Activated CD4-positive, alpha-beta T cell treated with anti-CD3 and anti-CD28 coated beads, Interleukin-2, amount 50 U/mL, for 1 hour (primary cell): ENCODE results near the gene GALNT5.
"Not testable (repeated sequence)": the region's sequence is repeated elsewhere in the genome, so short reads cannot be mapped to it uniquely, and the experiment has no call there.

Source experiments
- DNase-seq: peaks from one replicate; pipeline ENCODE4 v3.0.0-alpha.2; 2020

GALNT5 gene, protein sequence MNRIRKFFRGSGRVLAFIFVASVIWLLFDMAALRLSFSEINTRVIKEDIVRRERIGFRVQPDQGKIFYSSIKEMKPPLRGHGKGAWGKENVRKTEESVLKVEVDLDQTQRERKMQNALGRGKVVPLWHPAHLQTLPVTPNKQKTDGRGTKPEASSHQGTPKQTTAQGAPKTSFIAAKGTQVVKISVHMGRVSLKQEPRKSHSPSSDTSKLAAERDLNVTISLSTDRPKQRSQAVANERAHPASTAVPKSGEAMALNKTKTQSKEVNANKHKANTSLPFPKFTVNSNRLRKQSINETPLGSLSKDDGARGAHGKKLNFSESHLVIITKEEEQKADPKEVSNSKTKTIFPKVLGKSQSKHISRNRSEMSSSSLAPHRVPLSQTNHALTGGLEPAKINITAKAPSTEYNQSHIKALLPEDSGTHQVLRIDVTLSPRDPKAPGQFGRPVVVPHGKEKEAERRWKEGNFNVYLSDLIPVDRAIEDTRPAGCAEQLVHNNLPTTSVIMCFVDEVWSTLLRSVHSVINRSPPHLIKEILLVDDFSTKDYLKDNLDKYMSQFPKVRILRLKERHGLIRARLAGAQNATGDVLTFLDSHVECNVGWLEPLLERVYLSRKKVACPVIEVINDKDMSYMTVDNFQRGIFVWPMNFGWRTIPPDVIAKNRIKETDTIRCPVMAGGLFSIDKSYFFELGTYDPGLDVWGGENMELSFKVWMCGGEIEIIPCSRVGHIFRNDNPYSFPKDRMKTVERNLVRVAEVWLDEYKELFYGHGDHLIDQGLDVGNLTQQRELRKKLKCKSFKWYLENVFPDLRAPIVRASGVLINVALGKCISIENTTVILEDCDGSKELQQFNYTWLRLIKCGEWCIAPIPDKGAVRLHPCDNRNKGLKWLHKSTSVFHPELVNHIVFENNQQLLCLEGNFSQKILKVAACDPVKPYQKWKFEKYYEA

DNA sequence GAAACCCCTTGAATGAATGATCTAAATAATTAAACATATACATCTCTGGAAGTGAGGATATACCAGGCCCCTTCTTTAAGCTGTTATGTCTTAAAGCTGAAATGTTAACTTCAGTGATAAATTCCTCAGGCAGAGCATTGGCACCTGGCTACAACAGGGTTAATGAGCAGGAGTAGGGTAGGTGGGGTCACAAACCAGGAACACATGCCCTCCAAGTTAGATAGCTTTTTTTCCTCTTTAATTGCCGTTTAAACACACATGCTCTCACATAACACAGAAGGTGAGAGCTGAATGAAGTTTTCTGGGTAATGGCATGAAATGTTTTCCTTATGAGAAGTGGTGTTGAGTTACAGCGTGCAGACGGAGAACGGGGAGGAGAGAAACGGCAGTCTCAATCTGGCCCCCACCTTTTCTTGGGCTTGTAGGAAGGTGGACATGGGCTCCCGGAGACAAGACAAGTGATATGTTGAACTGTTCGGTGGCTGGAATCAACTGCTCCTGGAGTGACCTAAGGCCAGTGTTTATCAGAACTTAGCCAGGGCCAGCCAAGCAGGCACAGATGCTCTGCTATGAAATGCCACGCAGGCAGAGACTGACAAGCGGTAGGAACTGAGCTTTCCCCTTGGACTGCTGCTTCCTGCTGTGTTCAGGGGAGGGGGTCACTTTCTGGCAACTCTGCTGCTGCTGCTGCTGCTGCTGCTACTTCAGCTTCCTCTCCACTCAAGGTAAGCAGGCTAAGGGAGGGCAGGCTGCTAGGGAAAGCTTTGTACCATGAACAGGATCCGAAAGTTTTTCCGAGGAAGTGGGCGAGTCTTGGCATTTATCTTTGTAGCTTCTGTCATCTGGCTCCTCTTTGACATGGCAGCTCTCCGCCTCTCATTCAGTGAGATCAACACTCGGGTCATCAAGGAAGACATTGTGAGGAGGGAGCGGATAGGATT, at the start of gene GALNT5:
TSS of gene GALNT5 (plus strand) at position 394 of the 941 bp plus-strand sequence. CDS start at position 772, 378 bp downstream.
- no peak for DNase-seq

DNA sequence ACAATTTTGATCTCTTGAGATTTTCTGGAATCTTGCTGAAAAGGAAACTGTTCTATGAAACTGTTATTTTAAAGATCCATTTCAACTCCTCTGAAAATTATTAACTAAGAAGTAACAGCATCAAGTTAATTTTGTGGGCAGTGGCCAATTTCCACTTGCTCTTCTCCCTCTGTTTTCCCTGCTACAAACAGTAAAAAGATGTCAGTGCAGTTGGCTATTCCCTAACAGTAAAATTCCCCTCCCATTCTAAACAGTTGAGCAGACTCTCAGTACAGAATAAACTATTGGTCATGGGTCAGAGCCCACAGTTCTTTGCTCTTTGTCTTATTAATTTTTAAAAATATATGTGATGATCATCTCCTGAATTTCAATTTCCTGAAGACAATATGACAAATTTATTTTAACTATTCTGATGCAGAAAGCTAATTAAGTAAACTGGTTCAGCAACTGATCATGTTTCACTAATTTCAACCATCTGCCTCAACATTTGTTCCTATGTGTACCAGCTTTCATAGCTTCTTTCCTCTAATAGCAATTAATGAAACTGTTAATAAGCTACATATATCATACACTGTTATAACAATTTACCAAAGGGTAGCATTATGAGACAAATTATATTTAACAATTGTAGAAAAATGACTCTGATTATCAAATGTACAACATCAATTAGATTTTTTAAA, 41.1 kb upstream of the GALNT5 start:
- DNase-seq: no peak

DNA sequence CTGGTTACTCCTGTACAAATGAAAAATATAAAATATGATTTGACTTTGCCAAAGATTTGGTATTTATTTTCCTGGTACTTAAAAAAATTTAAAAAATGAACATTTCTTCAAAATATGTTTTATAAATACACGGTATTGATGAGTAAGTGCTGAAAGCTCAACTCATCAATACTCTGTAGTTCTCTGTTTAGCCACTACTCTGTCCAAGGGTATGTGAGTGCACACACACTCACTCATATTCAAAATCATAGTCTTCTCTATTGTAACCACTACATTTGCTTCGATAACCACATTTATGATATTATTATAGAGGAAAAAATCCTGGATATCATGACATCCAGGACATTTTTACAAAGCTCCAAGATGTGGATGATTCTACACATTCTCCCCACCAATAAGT, 40.1 kb upstream of the GALNT5 start:
- DNase-seq: no peak

DNA sequence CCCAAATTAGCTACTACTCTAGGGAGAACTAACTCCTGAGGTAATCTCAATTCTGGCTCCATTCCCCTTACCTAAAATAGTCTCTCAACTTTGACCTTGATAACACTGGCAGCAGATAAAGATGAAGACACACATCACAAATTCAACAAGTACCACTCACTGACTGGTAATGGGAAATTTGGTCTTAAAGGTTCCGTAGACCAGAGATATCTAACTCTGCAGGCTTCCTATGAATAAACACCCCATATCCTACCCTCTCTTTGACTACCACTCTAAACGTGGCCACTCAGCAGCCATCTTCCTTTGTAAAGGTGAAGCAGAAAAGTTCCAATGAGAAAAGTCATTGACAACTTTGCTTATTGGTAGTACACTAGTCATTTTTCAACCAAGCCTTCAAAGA, 38.6 kb upstream of the GALNT5 start:
- DNase-seq: no peak

DNA sequence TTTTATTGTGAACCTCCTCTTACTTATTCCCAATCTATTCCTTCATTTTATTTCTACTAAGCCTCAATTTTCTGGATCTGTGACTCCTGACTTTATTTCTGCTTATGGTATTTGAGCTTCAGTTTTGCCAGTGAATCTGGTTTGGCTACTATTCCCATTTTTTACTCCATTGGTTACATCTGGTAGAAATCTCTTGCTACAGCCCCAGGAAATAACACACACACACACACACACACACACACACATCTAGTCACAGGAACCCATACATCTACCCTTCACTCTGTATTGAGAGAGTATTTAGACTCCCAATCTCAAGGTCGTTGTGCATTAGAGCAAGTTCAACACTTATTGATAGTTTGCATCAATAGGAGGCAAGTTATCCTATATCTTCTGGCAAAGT, 37.0 kb upstream of the GALNT5 start:
- no peak for DNase-seq

DNA sequence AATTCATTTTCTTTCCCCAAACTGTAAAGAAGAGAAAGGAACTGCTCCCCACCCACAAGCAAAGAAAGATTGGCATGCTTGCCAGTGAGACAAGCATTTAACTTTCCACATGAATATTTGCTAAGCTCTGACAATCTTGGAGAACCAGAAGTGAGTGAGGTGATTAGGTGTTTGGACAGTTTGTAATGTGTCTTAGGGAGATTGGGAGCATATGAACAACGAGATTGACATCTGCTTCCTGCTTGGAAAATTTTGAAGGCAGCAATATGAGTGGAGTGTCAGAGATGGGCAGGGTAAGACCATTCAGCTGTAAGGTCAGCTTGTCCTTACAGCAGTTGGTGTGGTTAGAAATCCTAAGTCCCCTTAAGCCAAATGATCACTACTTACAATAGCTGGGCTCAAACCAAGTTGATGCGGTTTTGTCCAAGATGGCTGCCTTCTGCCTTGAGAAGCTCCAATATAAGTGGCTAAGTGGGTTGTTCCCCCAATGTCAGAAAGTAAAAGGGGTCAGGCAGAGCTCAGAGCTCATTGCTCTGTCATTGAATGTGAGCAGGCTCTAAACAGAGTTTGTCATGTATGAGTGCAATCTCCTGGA, 36.0 kb upstream of the GALNT5 start:
- DNase-seq: no peak

DNA sequence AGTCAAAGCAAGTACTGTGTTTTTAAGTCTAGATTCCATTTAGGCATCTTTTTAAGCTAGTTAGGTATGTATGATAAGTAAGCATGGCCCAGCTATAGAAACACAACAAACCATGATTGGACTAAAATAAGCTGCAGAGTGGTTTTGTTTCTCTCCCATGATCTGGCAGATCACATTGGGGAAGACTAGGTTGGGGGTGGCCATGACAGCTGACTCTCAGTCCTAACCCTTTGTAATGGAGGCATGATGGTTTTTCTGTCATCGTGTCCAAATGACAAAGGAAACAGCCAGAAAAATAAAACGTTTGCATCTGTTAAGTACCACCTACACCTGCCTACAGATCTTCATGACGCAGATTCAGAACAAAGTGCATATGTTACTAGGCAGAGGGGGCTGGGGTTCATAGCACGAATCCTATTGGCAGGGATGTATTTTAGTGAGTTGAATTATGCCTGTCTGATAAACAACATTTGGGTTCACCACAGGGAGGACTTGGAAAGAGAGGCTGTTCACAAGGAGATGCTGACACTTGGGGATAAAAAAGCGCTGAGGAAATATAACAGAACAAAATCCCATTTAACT, 33.8 kb upstream of the GALNT5 start:
- DNase-seq: no peak

DNA sequence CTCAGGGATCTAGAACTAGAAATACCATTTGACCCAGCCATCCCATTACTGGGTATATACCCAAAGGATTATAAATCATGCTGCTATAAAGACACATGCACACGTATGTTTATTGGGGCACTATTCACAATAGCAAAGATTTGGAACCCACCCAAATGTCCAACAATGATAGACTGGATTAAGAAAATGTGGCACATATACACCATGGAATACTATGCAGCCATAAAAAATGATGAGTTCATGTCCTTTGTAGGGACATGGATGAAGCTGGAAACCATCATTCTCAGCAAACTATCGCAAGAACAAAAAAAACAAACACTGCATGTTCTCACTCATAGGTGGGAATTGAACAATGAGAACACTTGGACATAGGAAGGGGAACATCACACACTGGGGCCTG, 33.1 kb upstream of the GALNT5 start:
- not testable (repeated sequence) for DNase-seq

DNA sequence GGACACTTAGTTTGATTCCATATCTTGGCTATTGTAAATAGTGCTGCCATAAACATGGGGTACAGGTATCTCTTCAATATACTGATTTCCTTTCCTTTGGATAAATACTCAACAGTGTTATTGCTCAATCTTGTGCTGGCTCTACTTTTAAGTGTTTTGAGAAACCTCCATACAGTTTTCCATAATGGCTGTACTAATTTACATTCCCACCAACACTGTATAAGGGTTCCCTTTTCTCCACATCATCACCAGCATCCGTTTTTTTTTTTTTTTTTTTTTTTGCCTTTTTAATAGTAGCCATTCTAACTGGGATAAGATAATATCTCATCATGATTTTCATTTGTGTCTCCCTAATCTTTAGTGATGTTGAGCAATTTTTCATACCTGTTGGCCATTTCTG, 29.9 kb upstream of the GALNT5 start:
- no peak for DNase-seq

DNA sequence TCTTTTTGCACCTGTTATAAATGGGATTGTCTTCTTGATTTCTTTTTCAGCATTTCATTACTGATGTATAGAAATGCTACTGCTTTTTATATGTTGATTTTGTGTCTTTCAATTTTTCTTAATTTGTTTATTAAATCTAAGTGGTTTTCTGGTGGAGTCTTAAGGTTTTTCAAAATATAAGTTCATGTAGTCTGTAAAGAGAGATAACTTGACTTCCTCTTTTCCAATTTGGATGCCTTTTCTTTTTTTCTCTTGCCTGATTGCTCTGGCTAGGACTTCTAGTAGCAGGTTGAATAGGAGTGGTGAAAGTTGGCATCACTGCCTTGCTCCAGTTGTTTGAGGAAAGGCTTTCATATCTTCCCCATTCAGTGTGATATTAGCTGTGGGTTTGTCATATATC, 28.6 kb upstream of the GALNT5 start:
- DNase-seq: no peak

DNA sequence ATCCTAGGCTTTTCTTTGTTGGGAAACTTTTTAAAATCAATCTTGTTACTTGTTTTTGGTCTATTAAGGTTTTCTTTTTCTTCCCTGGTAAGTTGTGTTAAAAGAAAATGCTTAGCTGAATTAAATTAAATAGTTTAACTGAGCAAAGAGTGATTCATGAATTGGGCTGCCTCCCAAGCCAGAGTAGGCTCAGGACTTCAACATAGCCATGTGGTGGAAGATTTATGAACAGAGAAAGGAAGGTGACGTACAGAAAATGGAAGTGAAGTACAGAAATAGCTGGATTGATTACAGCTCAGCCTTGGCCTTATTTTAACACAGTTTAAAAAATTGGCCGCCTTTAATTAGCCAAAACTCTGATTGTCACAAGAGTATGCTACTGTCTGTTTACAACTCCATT, 27.9 kb upstream of the GALNT5 start:
- DNase-seq: no peak

DNA sequence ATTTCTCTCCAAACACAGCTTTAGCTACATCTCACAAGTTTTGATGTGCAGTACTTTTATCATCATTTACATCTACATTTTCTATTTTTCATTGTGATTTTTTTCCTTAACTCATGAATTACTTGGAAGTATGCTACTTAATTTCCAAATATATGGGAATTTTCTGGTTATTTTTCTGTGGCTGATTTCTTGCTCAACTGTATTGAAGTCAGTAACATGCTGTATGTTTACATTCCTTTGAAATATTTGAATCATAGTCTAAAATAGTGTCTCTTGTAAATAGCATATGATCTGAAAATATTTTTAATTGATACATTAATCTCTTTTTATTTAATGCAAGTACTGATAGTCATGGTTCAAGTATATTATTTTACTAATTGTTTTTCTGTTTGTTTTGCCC, 26.0 kb upstream of the GALNT5 start:
- no peak for DNase-seq

DNA sequence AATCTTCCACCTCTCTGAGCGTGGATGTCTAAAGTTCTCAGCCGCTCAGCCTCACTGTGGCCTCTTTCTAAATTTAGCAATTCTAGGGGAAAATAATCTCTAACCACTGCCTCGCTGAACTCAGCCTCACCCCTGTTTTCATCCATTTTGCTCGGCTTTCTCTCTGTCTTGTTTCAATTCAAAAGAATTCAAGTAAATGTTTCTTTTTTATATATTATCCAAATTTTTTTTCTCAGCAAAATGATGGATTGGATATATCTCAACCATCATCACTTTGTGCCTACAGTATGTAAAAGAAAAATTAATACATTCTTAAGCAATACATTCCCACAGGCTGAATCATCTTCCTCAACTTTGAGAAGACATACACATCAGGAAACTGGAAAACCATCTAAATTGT, 24.0 kb upstream of the GALNT5 start:
- no peak for DNase-seq

DNA sequence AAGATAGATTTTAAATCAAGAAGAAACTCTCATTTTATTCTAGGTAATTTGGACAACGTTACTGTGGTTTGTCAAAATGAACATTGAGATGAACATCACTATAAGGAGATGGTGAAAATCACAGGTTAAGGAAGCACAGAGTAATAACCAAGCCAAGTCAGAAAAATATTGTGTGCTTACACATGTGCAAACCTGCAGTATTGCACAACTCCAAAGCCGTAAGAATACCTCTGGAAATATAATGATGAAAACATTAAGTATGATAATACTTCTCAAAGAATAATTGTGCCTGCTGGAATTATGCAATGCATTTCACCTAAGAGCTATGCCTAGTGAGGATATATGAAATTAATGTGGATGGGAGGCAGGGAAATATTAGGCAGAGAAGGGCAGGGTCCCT, 21.1 kb upstream of the GALNT5 start:
- DNase-seq: no peak

DNA sequence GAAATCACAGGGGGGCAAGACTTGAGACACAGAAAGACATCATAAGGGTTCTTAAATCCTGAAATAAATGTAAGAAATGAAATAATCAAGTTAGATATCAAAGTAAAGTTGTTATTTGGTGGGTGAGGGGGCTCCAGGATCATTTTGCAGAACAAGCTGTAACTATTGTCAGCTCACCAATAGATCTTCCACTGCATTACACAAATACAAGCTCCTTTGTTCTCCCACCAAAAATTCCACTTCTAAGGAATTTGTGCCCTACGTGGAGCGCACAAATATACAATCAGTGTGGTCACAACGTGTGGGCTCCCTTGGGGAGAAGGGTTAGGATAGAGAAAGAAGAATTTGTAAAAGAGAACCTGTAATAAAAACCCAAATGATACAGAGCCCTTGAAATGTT, 19.2 kb upstream of the GALNT5 start:
- no peak for DNase-seq

DNA sequence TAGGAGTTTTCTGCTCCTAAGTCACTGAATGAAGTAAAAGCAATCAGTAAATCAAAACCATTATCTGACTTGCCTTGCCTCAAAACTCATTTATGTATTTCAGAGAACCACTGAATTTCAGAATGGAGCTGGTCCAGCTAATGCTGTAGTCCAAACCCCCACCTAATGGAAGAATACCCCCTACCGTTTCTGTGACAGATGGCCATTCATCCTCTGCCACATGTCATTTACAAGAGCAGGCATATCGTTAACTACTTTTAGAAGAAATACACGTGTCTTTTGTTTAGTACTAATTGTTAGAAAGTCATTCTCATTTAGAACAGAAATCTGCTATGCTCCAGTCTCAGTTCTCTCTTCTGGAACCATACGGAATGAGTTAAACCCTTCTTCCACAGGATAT, 12.8 kb upstream of the GALNT5 start:
- DNase-seq: no peak

DNA sequence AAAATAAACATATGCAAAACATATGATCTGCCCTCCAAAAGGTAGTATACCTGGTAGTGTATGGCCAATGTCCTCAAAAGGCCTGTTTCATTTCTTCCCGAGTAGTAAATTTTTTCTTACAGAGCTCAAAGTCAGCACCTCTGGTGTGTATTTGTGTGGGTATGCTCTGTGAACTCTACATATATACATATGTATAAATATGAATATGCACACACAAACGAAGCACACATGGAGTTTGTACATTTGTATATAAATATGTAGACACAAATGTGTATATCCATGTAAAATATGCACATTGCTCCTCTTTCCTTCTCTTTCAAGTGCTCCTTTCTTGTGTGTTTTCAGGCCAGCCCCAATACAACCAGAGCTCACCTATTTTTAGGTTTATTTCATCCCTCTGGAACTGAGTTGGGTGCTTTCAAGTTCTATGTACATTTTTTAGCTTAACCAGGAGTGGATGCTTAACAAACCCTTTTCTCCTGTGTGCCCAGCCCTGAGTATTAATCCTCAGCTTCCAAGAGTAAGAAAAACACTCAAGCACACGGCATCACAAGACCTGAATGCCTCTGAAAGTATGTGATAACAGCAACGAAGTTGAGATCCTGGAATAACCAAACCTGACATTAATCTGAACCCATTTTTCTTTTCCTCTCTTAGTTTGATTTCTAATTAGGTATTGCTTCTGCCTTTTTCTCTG, 12.2 kb upstream of the GALNT5 start:
- no peak for DNase-seq

DNA sequence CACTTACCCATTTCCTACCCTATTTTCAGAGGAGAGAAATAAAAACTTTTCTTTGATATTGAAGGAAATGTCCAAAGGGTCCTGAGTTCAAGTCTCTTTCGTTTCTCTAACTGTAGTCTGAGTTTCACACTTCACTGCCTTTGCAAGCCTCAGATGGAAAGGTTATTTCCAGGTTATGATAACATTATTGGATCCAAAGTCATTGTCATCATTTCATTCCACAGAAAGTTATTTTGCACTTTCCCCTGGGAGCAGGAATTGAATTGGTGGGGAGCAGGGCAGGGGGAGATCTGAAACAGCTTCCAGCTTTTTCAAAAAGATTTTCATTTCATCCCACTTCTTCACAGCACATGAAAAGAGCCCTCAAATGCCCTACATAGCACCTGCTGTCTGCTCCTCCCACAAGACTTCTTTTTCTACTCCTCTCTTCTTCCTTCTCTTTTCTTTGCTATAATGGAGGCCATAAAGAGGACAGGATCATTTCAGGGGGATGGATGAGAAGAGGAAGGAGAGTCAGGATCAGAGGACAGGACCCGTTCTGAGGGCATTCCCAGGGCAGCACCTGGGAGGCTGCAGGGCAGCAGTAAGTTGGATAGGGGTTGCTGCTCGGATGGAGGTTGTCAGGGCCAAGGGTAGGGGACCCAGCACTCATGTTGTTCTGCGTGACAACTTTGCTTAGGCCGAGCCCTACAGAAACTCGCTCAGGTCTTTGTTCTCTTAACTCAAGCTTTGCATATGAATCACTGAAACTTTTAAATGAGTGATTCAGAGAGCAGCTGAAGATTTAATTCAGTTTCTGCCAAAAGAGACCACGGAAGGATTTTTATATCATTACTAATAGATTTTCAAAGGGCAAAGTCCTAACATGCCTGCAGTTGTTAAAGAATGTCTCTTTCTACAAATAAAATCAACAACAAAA, 11.4 kb upstream of the GALNT5 start:
- DNase-seq: no peak

DNA sequence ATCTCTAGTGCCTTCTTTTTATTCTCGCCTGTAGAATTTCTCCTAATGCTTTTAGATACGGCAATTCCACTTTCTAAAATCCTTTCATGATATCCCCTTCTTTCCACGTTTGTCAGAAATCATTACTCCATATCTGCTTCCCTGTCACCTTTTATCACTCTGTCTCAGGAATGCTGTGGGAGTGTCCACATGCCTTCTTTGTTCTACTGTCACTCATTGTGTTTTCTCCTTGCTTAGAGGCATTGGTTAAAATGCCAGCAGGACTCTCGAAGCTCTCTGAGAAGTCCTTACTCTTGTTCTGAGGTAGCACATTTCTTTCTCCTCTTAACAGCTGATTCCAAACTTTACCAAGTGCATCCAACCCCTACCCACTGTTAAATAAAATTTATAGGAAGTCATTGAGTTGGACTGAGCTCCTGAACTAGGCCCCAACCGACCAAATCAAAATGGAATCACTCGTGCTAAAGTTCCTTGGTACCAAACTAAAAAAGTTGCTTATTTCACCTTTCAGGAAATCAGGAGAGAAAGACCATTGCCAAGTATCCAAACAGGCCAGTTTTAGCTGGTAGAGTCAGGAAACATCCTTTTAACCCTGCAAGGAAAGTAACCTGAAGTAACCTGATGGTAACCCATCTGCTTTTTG, 10.6 kb upstream of the GALNT5 start:
- no peak for DNase-seq
